Endothelial cell (in vitro differentiated cells): ENCODE measurements around the gene AGBL1. TPM values are rescaled to one million over a fixed set of nuclear protein-coding genes. Genes with fewer than 3 reads are reported as not detected.

ENCODE experiments used
- DNase-seq: peaks from one replicate; pipeline ENCODE4 v3.0.0; 2021; ENCODE audit warnings: low spot score
- H3K27ac Mint-ChIP-seq: one replicate; pipeline ENCODE4 v1.8.0; 2021; ENCODE audit warnings: mixed read lengths, inconsistent platforms; ENCODE audit not compliant: unreplicated experiment
- H3K27me3 Mint-ChIP-seq: one replicate; pipeline ENCODE4 v1.8.0; 2021; ENCODE audit warnings: mild to moderate bottlenecking, moderate library complexity, mixed read lengths, inconsistent platforms; ENCODE audit not compliant: unreplicated experiment
- H3K36me3 Mint-ChIP-seq: one replicate; pipeline ENCODE4 v1.8.0; 2021; ENCODE audit warnings: mild to moderate bottlenecking, low read depth, mixed read lengths, inconsistent platforms; ENCODE audit not compliant: unreplicated experiment
- H3K4me1 Mint-ChIP-seq: one replicate; pipeline ENCODE4 v1.8.0; 2021; ENCODE audit warnings: mild to moderate bottlenecking, mixed read lengths, inconsistent platforms; ENCODE audit not compliant: unreplicated experiment
- H3K4me3 Mint-ChIP-seq: one replicate; pipeline ENCODE4 v1.8.0; 2021; ENCODE audit warnings: mild to moderate bottlenecking, mixed read lengths, inconsistent platforms; ENCODE audit not compliant: unreplicated experiment
- H3K9me3 Mint-ChIP-seq: one replicate; pipeline ENCODE4 v1.8.0; 2021; ENCODE audit warnings: mixed read lengths, inconsistent platforms; ENCODE audit not compliant: unreplicated experiment
- CTCF ChIP-seq: fragments of 200-600 bp; sonication (generic); IDR thresholded peaks from one replicate; pipeline ENCODE4 v1.5.0; 2021; ENCODE audit warnings: antibody characterized with exemption; ENCODE audit not compliant: unreplicated experiment
- total RNA-seq: library from RNA; stranded (reverse); fragmentation: NEBNext Ultra II Directional; extraction: Animal tissue kit (Norgen Biotek cat#: 25700); gene quantifications from one replicate; pipeline ENCODE4 v1.2.1, GENCODE V29; 2021; ENCODE audit not compliant: unreplicated experiment

AGBL1 gene
- total RNA-seq, 1 donor from 2014 or later = 0.03 TPM

- TF ChIP-seq CTCF = no peak
- Mint-ChIP-seq H3K4me1 (peaks cover 4% of the 10 kb centered on the region), H3K36me3 (no peaks in the 10 kb centered on the region), H3K27me3 (peaks cover 3% of the 10 kb centered on the region), H3K9me3 (no peaks in the 10 kb centered on the region), H3K27ac (no peak overlapping the region), H3K4me3 (no peak overlapping the region)
- no peak for DNase-seq
Observed at GRCh38 chr15:86481720-86482119, 402.0 kb downstream of the AGBL1 start.

- no peak for TF ChIP-seq CTCF
Observed at GRCh38 chr15:86483936-86484335, 404.3 kb downstream of the AGBL1 start.

GRCh38 chr15:86488046-86488445 lies 408.4 kb downstream of the AGBL1 start:
- H3K27ac Mint-ChIP-seq = no peak overlapping the region
- peaks cover 4% of the 10 kb centered on the region for H3K4me1 Mint-ChIP-seq
- TF ChIP-seq CTCF = no peak
- H3K27me3 Mint-ChIP-seq = peaks cover 1% of the 10 kb centered on the region
- H3K36me3 Mint-ChIP-seq = no peaks in the 10 kb centered on the region
- no peaks in the 10 kb centered on the region for H3K9me3 Mint-ChIP-seq
- no peak overlapping the region for H3K4me3 Mint-ChIP-seq
- DNase-seq = no peak

More at GRCh38 chr15:86483936-86484335, 404.3 kb downstream of the AGBL1 start:
- DNase-seq = no peak
- Mint-ChIP-seq H3K27me3 (no peaks in the 10 kb centered on the region), H3K36me3 (no peaks in the 10 kb centered on the region), H3K4me3 (no peak overlapping the region), H3K4me1 (peaks cover 4% of the 10 kb centered on the region), H3K9me3 (no peaks in the 10 kb centered on the region), H3K27ac (no peak overlapping the region)

GRCh38 chr15:86489981-86490380 lies 410.3 kb downstream of the AGBL1 start:
- H3K27me3 Mint-ChIP-seq = peaks cover 1% of the 10 kb centered on the region
- no peaks in the 10 kb centered on the region for H3K36me3 Mint-ChIP-seq
- no peaks in the 10 kb centered on the region for H3K4me1 Mint-ChIP-seq
- no peak overlapping the region for H3K27ac Mint-ChIP-seq
- no peak for TF ChIP-seq CTCF
- no peak overlapping the region for H3K4me3 Mint-ChIP-seq
- no peak for DNase-seq
- H3K9me3 Mint-ChIP-seq = no peaks in the 10 kb centered on the region

- Mint-ChIP-seq H3K36me3 (no peaks in the 10 kb centered on the region), H3K4me1 (no peaks in the 10 kb centered on the region), H3K27ac (no peak overlapping the region), H3K4me3 (no peak overlapping the region), H3K9me3 (no peaks in the 10 kb centered on the region), H3K27me3 (peaks cover 1% of the 10 kb centered on the region)
- no peak for DNase-seq
- no peak for TF ChIP-seq CTCF
Observed at GRCh38 chr15:86491118-86491517, 411.4 kb downstream of the AGBL1 start.
